Osteocyte (in vitro differentiated cells): ENCODE results near the gene LAPTM5. TPM values are rescaled to one million over a fixed set of nuclear protein-coding genes. Genes with fewer than 3 reads are reported as not detected.

Experiments
- DNase-seq: peaks from one replicate; pipeline ENCODE4 v3.0.0; 2021; ENCODE audit warnings: mixed read lengths; ENCODE audit not compliant: unreplicated experiment; ENCODE audit errors: extremely low spot score
- H3K27ac Mint-ChIP-seq: one replicate; pipeline ENCODE4 v1.8.0; 2021; ENCODE audit warnings: mild to moderate bottlenecking, mixed read lengths; ENCODE audit not compliant: unreplicated experiment
- H3K27me3 Mint-ChIP-seq: one replicate; pipeline ENCODE4 v1.8.0; 2021; ENCODE audit warnings: mixed read lengths; ENCODE audit not compliant: unreplicated experiment
- H3K36me3 Mint-ChIP-seq: one replicate; pipeline ENCODE4 v1.8.0; 2021; ENCODE audit warnings: mixed read lengths; ENCODE audit not compliant: unreplicated experiment
- H3K4me1 Mint-ChIP-seq: one replicate; pipeline ENCODE4 v1.8.0; 2021; ENCODE audit warnings: mixed read lengths; ENCODE audit not compliant: unreplicated experiment
- H3K4me3 Mint-ChIP-seq: one replicate; pipeline ENCODE4 v1.8.0; 2021; ENCODE audit warnings: mild to moderate bottlenecking, moderate library complexity, mixed read lengths; ENCODE audit not compliant: unreplicated experiment
- H3K9me3 Mint-ChIP-seq: one replicate; pipeline ENCODE4 v1.8.0; 2021; ENCODE audit warnings: mixed read lengths; ENCODE audit not compliant: unreplicated experiment
- total RNA-seq: library from RNA; stranded (reverse); gene quantifications from 2 replicates; pipeline ENCODE4 v1.2.1, GENCODE V29; 2021
- TF ChIP-seq, protein P1 (sequence below): fragments of 200-600 bp; sonication (generic); IDR thresholded peaks from 2 replicates; pipeline ENCODE4 v1.5.0; 2021; ENCODE audit warnings: antibody characterized with exemption, mild to moderate bottlenecking, moderate library complexity

The LAPTM5 gene
- total RNA-seq, 1 donor from 2014 or later: not detected

DNA sequence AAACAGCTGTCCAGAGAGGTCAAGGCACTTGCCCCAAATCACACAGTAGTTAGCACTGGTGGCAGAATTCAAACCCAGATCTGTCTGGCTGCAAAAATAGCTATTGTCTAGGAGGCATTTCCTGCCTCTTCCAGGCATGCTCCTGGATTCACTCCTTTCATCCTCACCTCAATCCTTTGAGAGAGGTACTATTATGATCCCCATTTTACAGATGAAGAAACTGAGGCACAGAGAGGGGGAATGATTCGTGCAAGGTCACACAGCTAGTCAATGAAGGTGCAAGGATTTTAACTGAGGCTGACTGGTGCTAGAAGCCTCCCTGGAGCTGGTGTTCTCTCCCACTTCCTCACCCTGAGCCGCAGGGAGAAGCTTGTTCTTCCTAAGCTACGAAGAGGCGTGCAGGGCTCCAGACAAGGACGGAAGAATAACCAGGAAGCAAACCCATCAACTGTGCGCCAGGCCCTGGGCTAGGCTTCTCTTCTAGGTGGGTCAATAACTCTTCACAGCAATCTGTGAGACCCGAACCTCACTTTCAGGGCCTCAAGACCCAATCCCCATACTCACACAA is 631 bp upstream of the LAPTM5 start:
- DNase-seq: no peak
- Mint-ChIP-seq H3K36me3 (no peaks in the 10 kb centered on the region), H3K9me3 (no peaks in the 10 kb centered on the region), H3K4me3 (no peak overlapping the region), H3K4me1 (peaks cover 24% of the 10 kb centered on the region), H3K27me3 (peaks cover 4% of the 10 kb centered on the region), H3K27ac (no peak overlapping the region)
- TF ChIP-seq, protein P1, sequence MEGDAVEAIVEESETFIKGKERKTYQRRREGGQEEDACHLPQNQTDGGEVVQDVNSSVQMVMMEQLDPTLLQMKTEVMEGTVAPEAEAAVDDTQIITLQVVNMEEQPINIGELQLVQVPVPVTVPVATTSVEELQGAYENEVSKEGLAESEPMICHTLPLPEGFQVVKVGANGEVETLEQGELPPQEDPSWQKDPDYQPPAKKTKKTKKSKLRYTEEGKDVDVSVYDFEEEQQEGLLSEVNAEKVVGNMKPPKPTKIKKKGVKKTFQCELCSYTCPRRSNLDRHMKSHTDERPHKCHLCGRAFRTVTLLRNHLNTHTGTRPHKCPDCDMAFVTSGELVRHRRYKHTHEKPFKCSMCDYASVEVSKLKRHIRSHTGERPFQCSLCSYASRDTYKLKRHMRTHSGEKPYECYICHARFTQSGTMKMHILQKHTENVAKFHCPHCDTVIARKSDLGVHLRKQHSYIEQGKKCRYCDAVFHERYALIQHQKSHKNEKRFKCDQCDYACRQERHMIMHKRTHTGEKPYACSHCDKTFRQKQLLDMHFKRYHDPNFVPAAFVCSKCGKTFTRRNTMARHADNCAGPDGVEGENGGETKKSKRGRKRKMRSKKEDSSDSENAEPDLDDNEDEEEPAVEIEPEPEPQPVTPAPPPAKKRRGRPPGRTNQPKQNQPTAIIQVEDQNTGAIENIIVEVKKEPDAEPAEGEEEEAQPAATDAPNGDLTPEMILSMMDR: no peak

DNA sequence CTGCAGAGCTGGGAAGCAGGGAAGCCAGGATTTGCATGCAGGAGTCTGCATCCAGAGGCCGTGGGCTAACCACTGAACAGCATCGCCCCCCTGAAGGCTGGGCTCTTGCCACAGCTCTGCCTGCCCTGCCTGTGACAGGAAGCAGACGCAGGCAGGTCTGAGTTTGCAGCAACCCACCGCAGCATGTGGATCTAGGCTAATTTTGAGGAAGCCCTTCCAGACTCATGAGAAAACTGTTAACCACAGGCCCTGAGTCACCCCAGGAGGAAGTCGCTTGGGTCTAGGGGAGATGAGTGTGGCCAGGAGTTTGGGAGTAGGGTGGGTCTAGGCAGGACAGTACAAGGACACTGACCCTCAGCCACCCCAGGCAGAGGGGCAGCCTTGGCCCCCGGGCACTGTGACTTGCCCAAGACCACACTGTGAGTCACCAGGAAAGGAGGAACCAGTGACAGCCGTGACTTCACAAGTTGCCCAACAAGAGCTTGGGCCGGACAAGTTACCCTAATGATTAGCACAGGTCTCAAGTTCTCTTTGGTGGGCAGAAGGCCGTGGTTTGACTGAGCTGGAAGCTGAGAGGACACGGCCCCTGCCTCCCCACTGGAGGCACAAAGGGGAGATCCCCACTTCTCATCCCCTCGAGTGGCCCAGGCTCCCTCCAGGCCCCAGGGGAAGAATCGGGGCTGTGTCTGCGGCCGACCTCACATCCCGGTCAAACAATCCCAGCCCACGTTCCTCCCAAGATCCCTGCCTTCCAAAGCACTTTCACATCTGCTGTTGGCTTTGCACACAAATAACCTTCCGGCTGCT is 826 bp downstream of the LAPTM5 start:
- Mint-ChIP-seq H3K4me3 (no peak overlapping the region), H3K4me1 (peaks cover 18% of the 10 kb centered on the region), H3K9me3 (no peaks in the 10 kb centered on the region), H3K36me3 (no peaks in the 10 kb centered on the region), H3K27ac (peak overlapping the region; percentile 70), H3K27me3 (peaks cover 5% of the 10 kb centered on the region)
- no peak for DNase-seq
- TF ChIP-seq, protein P1: no peak

DNA sequence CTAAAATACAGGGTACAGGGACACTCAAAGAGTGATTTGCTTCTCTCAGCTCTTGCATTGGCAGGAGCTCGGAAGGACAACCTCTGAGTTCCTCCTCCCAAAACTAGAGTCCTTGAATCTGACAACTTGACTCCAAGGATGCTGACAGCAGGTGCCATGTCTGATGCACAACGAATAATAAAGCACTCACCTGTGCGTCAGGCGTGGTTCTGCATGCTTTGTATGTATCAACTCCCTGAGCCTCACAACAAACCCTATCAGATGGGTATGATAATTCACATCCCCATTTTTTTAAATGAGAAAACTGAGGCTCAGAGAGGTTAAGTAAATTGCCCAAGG is 1.4 kb downstream of the LAPTM5 start:
- H3K27ac Mint-ChIP-seq: no peak overlapping the region
- H3K4me3 Mint-ChIP-seq: no peak overlapping the region
- no peak for DNase-seq
- H3K9me3 Mint-ChIP-seq: no peaks in the 10 kb centered on the region
- TF ChIP-seq, protein P1: no peak
- H3K36me3 Mint-ChIP-seq: no peaks in the 10 kb centered on the region
- peaks cover 5% of the 10 kb centered on the region for H3K27me3 Mint-ChIP-seq
- H3K4me1 Mint-ChIP-seq: peaks cover 14% of the 10 kb centered on the region

DNA sequence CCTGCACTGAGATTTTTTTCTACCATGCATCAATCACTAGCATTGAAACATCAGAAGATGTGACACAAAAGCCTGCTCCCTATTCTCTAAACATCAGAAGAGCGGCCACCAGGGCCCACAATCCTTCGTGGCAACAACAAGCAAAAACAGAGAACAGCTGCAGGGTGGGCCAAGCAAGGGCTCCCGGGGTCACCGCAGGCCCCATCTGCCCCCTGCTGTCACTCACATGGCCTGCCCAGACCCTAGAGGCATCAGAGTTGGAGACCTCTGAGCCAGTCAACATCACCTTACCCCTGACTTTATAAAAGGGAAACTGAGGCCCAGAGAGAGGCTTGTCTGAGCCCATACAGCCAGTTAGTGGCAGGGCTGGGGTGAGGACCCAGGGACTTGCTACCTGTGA is 1.8 kb downstream of the LAPTM5 start:
- DNase-seq: no peak
- TF ChIP-seq, protein P1: no peak
- H3K27me3 Mint-ChIP-seq: peaks cover 5% of the 10 kb centered on the region
- H3K4me3 Mint-ChIP-seq: no peak overlapping the region
- peaks cover 14% of the 10 kb centered on the region for H3K4me1 Mint-ChIP-seq
- no peaks in the 10 kb centered on the region for H3K9me3 Mint-ChIP-seq
- no peaks in the 10 kb centered on the region for H3K36me3 Mint-ChIP-seq
- H3K27ac Mint-ChIP-seq: no peak overlapping the region

DNA sequence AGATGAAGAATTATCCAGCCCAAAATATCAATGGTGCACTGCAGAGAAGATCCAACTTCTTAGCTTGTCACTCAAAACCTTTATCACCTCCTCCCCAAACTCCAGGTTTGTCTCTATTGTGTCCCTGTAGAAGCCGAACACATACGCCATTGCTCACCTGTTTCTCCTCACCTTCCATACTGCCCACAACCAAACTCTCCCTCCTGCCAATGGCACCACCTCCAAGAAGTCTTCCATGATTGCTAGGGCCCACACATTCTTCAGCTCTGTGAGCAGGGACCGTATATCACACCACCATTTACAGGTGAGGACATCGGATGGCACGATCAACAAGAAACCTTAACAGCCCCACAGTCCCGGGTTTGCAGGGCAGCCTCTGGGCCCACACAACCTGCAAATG is 2.2 kb downstream of the LAPTM5 start:
- DNase-seq: no peak
- no peak overlapping the region for H3K4me3 Mint-ChIP-seq
- TF ChIP-seq, protein P1: no peak
- H3K36me3 Mint-ChIP-seq: no peaks in the 10 kb centered on the region
- no peak overlapping the region for H3K27ac Mint-ChIP-seq
- H3K27me3 Mint-ChIP-seq: peaks cover 5% of the 10 kb centered on the region
- H3K9me3 Mint-ChIP-seq: no peaks in the 10 kb centered on the region
- H3K4me1 Mint-ChIP-seq: peaks cover 14% of the 10 kb centered on the region
